Natural killer cell (primary cell): Measurements from ENCODE around the gene CST6. TPM values are rescaled to one million over a fixed set of nuclear protein-coding genes. Genes with fewer than 3 reads are reported as not detected.

Experiments used
- ATAC-seq, 3 donors: fragments of 150-1000 bp in 2 of 3; fragments of 200-7000 bp in 1 of 3; cut with Tn5 transposase; 1 replicate in 1 of 3; 2 replicates in 2 of 3; pipeline ENCODE4 v1.10.0; 2021; ENCODE audit warnings: mild to moderate bottlenecking in 2 of 3, moderate library complexity in 2 of 3
- DNase-seq, 2 donors: peaks; one replicate each; pipeline versions ENCODE4 v3.0.0 to v3.0.0-alpha.2; 2013 to 2021; ENCODE audit warnings: mixed read lengths in 1 of 2
- H3K27ac ChIP-seq: one replicate; pipeline ENCODE4 v1.5.1; 2013; ENCODE audit warnings: mild to moderate bottlenecking, low read length
- H3K27me3 ChIP-seq: one replicate; pipeline ENCODE4 v1.6.1; 2013; ENCODE audit warnings: low read length; ENCODE audit not compliant: control insufficient read depth, insufficient read depth
- H3K36me3 ChIP-seq: one replicate; pipeline ENCODE4 v1.6.1; 2013; ENCODE audit warnings: low read length; ENCODE audit not compliant: control insufficient read depth, insufficient read depth
- H3K4me1 ChIP-seq: one replicate; pipeline ENCODE4 v1.6.1; 2013; ENCODE audit warnings: low read length; ENCODE audit not compliant: control insufficient read depth, insufficient read depth
- H3K4me3 ChIP-seq: one replicate; pipeline ENCODE4 v1.5.1; 2013; ENCODE audit warnings: low read length
- H3K9me3 ChIP-seq: one replicate; pipeline ENCODE4 v1.6.1; 2013; ENCODE audit warnings: low read length; ENCODE audit not compliant: control insufficient read depth, insufficient read depth
- H3K27ac Mint-ChIP-seq, 2 donors: one replicate each; pipeline ENCODE4 v1.8.0; 2022; ENCODE audit warnings: mild to moderate bottlenecking in 2 of 2, mixed read lengths in 2 of 2, moderate library complexity in 1 of 2
- H3K27me3 Mint-ChIP-seq, 2 donors: one replicate each; pipeline ENCODE4 v1.8.0; 2022; ENCODE audit warnings: low read depth in 2 of 2, mixed read lengths in 2 of 2
- H3K36me3 Mint-ChIP-seq: one replicate; pipeline ENCODE4 v1.8.0; 2022; ENCODE audit warnings: mixed read lengths
- H3K4me1 Mint-ChIP-seq, 2 donors: one replicate each; pipeline ENCODE4 v1.8.0; 2022; ENCODE audit warnings: mixed read lengths in 2 of 2
- H3K4me3 Mint-ChIP-seq: one replicate; pipeline ENCODE4 v1.8.0; 2022; ENCODE audit warnings: mild to moderate bottlenecking, moderate library complexity, mixed read lengths
- H3K9me3 Mint-ChIP-seq, 2 donors: one replicate each; pipeline ENCODE4 v1.8.0; 2022; ENCODE audit warnings: mixed read lengths in 2 of 2
- WGBS: methylation state at CpG from one replicate; pipeline ENCODE4 v1.1.7; 2013; ENCODE audit warnings: missing lambda C conversion rate; ENCODE audit not compliant: insufficient coverage; 5-methylcytosine and 5-hydroxymethylcytosine counted together
- intact Hi-C: fragments of 100-400 bp; cut with micrococcal nuclease; formaldehyde crosslinking; loops from one replicate; pipeline ENCODE4 v1.14.2; 2022
- total RNA-seq, 4 donors: library from RNA; stranded (reverse); fragments of 120-200 nt in 1 of 4; gene quantifications; one replicate each; pipeline versions ENCODE4 v1.2.3 to v1.2.4, GENCODE V29; 2013 to 2022
- TF ChIP-seq, protein P1 (sequence below): fragments of 200-600 bp; IDR thresholded peaks from one replicate; pipeline ENCODE4 v1.8.0; 2022; ENCODE audit warnings: antibody characterized with exemption

CST6 gene, protein sequence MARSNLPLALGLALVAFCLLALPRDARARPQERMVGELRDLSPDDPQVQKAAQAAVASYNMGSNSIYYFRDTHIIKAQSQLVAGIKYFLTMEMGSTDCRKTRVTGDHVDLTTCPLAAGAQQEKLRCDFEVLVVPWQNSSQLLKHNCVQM
- not detected for total RNA-seq
- not detected for total RNA-seq (2013)

DNA sequence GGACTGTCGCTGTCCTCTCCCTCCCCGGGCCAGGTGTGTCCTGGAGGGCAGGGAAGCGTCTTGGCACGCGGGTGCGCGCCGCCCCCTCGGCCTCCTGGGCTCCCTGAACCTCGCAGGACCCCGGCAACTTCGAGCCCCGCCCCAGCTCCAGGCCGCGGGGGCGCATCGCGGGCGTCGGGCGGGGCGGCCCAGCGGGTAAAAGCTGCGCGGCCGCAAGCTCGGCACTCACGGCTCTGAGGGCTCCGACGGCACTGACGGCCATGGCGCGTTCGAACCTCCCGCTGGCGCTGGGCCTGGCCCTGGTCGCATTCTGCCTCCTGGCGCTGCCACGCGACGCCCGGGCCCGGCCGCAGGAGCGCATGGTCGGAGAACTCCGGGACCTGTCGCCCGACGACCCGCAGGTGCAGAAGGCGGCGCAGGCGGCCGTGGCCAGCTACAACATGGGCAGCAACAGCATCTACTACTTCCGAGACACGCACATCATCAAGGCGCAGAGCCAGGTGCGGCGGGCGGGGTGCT is at the start of gene CST6:
Gene CST6, plus strand, starts transcription at position 224 of the 519 bp plus-strand sequence. Its CDS starts 37 bp downstream, at position 261.
- WGBS = 13% methylated on average over 61 of the region's 61 CpGs
- H3K4me1 ChIP-seq = peaks cover 5% of the 10 kb centered on the region
- peaks cover 18% of the 10 kb centered on the region for H3K27me3 ChIP-seq
- Mint-ChIP-seq H3K9me3 (no peaks in the 10 kb centered on the region), H3K27ac (no peak within 1 kb of the TSS), H3K27me3 (peaks cover 4 to 7% of the 10 kb centered on the region in 2 donors), H3K4me1 (peaks cover 0 to 10% of the 10 kb centered on the region in 2 donors), H3K36me3 (no peaks in the 10 kb centered on the region), H3K4me3 (no peak within 1 kb of the TSS)
- ATAC-seq (peak in 2 of 3 donors; percentile 38 to 54), DNase-seq (no peak)
- intact Hi-C loops = no loop called here
- H3K27ac ChIP-seq = no peak within 1 kb of the TSS
- TF ChIP-seq, protein P1, sequence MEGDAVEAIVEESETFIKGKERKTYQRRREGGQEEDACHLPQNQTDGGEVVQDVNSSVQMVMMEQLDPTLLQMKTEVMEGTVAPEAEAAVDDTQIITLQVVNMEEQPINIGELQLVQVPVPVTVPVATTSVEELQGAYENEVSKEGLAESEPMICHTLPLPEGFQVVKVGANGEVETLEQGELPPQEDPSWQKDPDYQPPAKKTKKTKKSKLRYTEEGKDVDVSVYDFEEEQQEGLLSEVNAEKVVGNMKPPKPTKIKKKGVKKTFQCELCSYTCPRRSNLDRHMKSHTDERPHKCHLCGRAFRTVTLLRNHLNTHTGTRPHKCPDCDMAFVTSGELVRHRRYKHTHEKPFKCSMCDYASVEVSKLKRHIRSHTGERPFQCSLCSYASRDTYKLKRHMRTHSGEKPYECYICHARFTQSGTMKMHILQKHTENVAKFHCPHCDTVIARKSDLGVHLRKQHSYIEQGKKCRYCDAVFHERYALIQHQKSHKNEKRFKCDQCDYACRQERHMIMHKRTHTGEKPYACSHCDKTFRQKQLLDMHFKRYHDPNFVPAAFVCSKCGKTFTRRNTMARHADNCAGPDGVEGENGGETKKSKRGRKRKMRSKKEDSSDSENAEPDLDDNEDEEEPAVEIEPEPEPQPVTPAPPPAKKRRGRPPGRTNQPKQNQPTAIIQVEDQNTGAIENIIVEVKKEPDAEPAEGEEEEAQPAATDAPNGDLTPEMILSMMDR = no peak
- no peaks in the 10 kb centered on the region for H3K36me3 ChIP-seq
- no peaks in the 10 kb centered on the region for H3K9me3 ChIP-seq
- no peak within 1 kb of the TSS for H3K4me3 ChIP-seq

DNA sequence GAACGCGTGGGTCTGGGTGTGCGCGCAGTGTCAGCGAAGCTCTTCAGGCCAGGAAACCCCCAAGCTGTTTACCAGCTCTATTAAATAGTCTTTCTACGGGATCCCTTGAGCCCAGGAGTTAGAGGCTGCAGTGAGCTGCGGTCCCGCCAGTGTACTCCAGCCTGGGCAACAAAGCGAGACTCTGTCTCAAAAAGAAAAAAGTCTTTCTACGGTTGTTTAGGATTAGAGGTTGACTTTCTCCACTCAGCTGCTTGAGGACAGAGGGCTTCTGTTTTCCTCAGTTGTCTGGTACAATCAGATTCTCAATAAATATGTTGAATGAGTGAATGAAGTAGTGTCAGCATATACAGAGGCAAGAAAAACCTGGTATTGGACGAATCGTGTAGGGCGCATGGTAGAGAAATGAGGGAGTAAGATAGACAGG is 49.7 kb upstream of the CST6 start:
- ATAC-seq = no peak
- no peaks in the 10 kb centered on the region for H3K36me3 Mint-ChIP-seq
- H3K27ac ChIP-seq = peak overlapping the region; percentile 59
- peaks cover 33% of the 10 kb centered on the region for H3K4me1 ChIP-seq
- H3K4me3 Mint-ChIP-seq = peak overlapping the region; percentile 99
- intact Hi-C loops = loop anchor here (5.0 kb wide), 1 partner anchor 70 kb away; the partner anchor contains the start of gene CCDC85B
- peaks cover 35% of the 10 kb centered on the region for H3K36me3 ChIP-seq
- H3K27me3 ChIP-seq = no peaks in the 10 kb centered on the region
- 6% methylated on average over 13 of the region's 13 CpGs for WGBS
- no peaks in the 10 kb centered on the region for H3K27me3 Mint-ChIP-seq
- H3K9me3 ChIP-seq = no peaks in the 10 kb centered on the region
- peak overlapping the region; percentile 96 to 98 for H3K27ac Mint-ChIP-seq
- peak in 1 of 2 donors; percentile 78 for DNase-seq
- H3K4me3 ChIP-seq = peak overlapping the region; percentile 75
- TF ChIP-seq, protein P1 = no peak
- H3K9me3 Mint-ChIP-seq = no peaks in the 10 kb centered on the region
- peaks cover 24 to 40% of the 10 kb centered on the region in 2 donors for H3K4me1 Mint-ChIP-seq

DNA sequence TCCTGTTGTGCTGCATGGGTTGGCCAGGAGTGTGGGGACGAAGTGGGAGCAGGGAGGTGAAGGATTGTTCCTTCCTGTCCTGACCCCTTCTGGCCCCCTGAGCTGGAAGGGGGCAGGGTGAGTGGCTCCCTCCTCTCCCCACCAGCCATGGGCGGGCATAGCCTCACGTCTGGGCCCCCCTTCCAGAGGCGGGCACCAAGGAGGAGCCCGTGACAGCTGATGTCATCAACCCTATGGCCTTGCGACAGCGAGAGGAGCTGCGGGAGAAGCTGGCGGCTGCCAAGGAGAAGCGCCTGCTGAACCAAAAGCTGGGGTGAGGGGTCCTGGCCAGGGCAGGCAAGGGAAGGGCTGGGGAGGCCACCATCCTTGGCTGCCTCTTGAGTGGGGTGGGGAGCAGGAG is 46.9 kb upstream of the CST6 start:
- no peaks in the 10 kb centered on the region for H3K9me3 Mint-ChIP-seq
- TF ChIP-seq, protein P1 = no peak
- peaks cover 24 to 52% of the 10 kb centered on the region in 2 donors for H3K4me1 Mint-ChIP-seq
- intact Hi-C loops = loop anchor here (5.0 kb wide), 1 partner anchor 73 kb away; the partner anchor contains the start of gene CCDC85B
- H3K4me1 ChIP-seq = peaks cover 28% of the 10 kb centered on the region
- no peak for ATAC-seq
- WGBS = 98% methylated on average over 10 of the region's 10 CpGs
- peaks cover 60% of the 10 kb centered on the region for H3K36me3 ChIP-seq
- no peak overlapping the region for H3K4me3 Mint-ChIP-seq
- no peaks in the 10 kb centered on the region for H3K27me3 ChIP-seq
- H3K4me3 ChIP-seq = no peak overlapping the region
- H3K9me3 ChIP-seq = no peaks in the 10 kb centered on the region
- H3K27me3 Mint-ChIP-seq = no peaks in the 10 kb centered on the region
- no peak overlapping the region for H3K27ac ChIP-seq
- no peak overlapping the region for H3K27ac Mint-ChIP-seq
- no peaks in the 10 kb centered on the region for H3K36me3 Mint-ChIP-seq
- no peak for DNase-seq
